Mammary epithelial cell (primary cell): ENCODE data around the gene SFT2D3.

ENCODE experiments used
- CTCF ChIP-seq, 2 donors: IDR thresholded peaks in 1 of 2; conservative IDR thresholded peaks in 1 of 2; 2 replicates each; pipeline ENCODE4 v1.5.1; 2011 to 2012; ENCODE audit warnings: inconsistent platforms in 2 of 2, low read length in 2 of 2, mild to moderate bottlenecking in 2 of 2, control low read depth in 1 of 2, low read depth in 1 of 2; ENCODE audit not compliant: insufficient read depth in 1 of 2; ENCODE audit errors: extremely low read depth in 1 of 2
- EZH2 ChIP-seq: IDR thresholded peaks from 2 replicates; pipeline ENCODE4 v1.6.1; 2012; ENCODE audit warnings: low read length, inconsistent platforms, borderline replicate concordance

GRCh38 chr2:127739800-127740199, 38.5 kb downstream of the SFT2D3 start:
- no peak for TF ChIP-seq CTCF (conservative IDR thresholded peaks at IDR 0.05 in 1 of 2, IDR thresholded peaks at IDR 0.05 in 1 of 2; ENCODE audit: extremely low read depth in 1 of 2, insufficient read depth in 1 of 2, low read depth in 1 of 2, low read length in 2 of 2)
- no peak for TF ChIP-seq EZH2
